ACC112 (cell line): ENCODE data around the gene WDR38.

Experiments used
- H2AFZ ChIP-seq: fragments of 200-600 bp; sonication (generic); one replicate; pipeline ENCODE4 v1.6.0; 2017; ENCODE audit warnings: antibody characterized with exemption, low read length; ENCODE audit not compliant: unreplicated experiment
- H3K27ac ChIP-seq: fragments of 200-600 bp; sonication (generic); 2 replicates; pipeline ENCODE4 v1.5.1; 2014; ENCODE audit warnings: low read depth, mild to moderate bottlenecking, antibody characterized with exemption, low read length, moderate library complexity
- H3K27me3 ChIP-seq: fragments of 200-600 bp; sonication (generic); 2 replicates; pipeline ENCODE4 v1.6.1; 2014; ENCODE audit warnings: mild to moderate bottlenecking, antibody characterized with exemption, low read length, moderate library complexity, mixed read lengths; ENCODE audit not compliant: insufficient read depth
- H3K36me3 ChIP-seq: fragments of 200-600 bp; sonication (generic); 2 replicates; pipeline ENCODE4 v1.6.1; 2016; ENCODE audit warnings: mild to moderate bottlenecking, antibody characterized with exemption, low read length, moderate library complexity, mixed read lengths; ENCODE audit not compliant: insufficient read depth
- H3K4me1 ChIP-seq: fragments of 200-600 bp; sonication (generic); one replicate; pipeline ENCODE4 v1.6.1; 2016; ENCODE audit warnings: low read length, mixed read lengths; ENCODE audit not compliant: insufficient read depth, unreplicated experiment, control insufficient read depth
- H3K4me3 ChIP-seq: fragments of 200-600 bp; sonication (generic); 2 replicates; pipeline ENCODE4 v1.5.1; 2014; ENCODE audit warnings: mild to moderate bottlenecking, low read depth, low read length
- H3K79me2 ChIP-seq: fragments of 200-600 bp; sonication (generic); one replicate; pipeline ENCODE4 v1.6.0; 2016; ENCODE audit warnings: low read length; ENCODE audit not compliant: control insufficient read depth, unreplicated experiment, insufficient read depth

The WDR38 gene

DNA sequence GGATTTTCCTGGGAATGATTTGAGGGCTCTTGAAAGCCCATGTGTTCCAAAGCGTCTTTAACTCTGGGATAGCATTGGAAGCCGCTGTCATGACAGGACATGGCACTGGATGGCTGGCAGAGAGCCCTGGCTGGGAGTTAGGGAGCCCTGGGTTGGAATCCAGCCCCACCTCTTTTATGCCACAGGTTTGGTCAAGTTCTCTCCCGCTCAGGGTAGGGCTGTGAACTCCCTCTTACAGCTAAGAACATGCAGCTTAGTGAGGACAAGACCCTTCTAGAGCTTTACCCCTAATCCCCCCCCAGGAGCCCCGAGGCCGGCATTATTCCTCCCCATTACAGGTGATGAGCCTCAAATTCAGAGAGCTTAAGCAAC, 39.1 kb upstream of the WDR38 start:
- no peaks in the 10 kb centered on the region for H3K36me3 ChIP-seq
- no peak overlapping the region for H2AFZ ChIP-seq
- no peak overlapping the region for H3K27ac ChIP-seq
- H3K27me3 ChIP-seq, result no peaks in the 10 kb centered on the region
- no peaks in the 10 kb centered on the region for H3K79me2 ChIP-seq
- H3K4me3 ChIP-seq, result no peak overlapping the region
- H3K4me1 ChIP-seq, result peaks cover 21% of the 10 kb centered on the region

DNA sequence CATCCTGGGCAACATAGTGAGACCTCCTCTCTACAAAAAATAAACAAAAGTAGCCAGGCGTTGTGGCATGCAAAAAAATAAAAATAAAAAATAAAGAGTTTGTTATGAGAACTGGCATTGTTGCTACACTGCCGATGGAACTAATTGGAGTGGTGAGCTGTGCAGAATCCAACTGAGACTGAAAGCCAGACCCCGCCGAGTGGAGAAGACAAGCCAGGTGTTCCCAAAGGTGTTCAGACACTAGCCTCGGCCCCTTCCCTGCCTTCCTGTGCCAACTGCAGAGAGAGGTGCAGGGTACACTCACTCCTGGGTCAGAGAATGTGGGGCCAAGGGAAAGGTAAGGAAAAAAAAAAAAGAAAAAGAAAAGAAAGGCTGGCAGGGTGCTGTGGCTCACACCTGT, 37.7 kb upstream of the WDR38 start:
- Histone ChIP-seq H3K79me2 (no peaks in the 10 kb centered on the region), H2AFZ (no peak overlapping the region), H3K27ac (no peak overlapping the region), H3K4me1 (peaks cover 20% of the 10 kb centered on the region), H3K36me3 (no peaks in the 10 kb centered on the region), H3K4me3 (no peak overlapping the region), H3K27me3 (no peaks in the 10 kb centered on the region)

DNA sequence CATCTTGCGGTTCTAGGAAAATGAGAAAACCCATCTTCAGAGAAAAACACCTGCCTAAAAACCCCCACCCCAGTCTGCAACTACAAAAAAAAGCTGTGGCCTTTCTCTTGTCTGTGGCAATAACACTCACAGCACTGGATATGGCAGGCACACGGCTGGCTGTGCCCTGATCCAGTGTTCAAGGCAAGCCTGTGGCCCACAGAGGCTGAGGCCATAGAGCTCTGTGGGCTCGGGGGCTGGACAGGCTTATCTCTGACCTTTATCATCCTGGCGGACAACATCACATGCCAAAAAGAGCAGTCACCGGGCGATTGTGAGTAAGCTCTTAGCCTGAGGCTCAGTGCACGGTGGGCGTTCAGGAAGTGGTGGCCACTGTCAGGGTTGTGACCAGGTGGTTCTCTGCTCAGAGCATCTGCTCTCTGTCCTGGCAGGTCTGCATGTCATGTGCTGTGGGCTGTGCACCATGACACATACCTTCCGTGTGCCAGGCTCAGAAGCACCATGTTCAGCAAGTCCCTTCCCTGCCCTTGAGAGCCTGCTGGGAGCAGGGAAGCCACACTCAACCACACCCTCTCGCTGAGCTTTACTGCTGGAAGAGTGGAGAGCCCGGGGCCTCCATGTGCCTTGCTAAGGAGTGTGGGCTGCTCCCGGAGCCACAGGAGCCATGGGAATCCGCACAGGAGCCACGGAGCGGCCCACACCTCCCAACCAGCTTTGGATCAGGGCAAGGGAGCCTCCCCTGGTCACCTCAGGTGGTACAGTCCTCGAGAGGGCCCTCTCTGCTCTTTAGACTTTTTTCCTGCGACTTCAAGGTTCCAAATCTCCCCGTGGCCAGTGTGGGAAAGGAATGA, 34.6 kb upstream of the WDR38 start:
- no peak overlapping the region for H3K27ac ChIP-seq
- no peaks in the 10 kb centered on the region for H3K36me3 ChIP-seq
- H3K79me2 ChIP-seq, result no peaks in the 10 kb centered on the region
- H3K4me3 ChIP-seq, result no peak overlapping the region
- H2AFZ ChIP-seq, result no peak overlapping the region
- H3K27me3 ChIP-seq, result no peaks in the 10 kb centered on the region
- H3K4me1 ChIP-seq, result no peaks in the 10 kb centered on the region

DNA sequence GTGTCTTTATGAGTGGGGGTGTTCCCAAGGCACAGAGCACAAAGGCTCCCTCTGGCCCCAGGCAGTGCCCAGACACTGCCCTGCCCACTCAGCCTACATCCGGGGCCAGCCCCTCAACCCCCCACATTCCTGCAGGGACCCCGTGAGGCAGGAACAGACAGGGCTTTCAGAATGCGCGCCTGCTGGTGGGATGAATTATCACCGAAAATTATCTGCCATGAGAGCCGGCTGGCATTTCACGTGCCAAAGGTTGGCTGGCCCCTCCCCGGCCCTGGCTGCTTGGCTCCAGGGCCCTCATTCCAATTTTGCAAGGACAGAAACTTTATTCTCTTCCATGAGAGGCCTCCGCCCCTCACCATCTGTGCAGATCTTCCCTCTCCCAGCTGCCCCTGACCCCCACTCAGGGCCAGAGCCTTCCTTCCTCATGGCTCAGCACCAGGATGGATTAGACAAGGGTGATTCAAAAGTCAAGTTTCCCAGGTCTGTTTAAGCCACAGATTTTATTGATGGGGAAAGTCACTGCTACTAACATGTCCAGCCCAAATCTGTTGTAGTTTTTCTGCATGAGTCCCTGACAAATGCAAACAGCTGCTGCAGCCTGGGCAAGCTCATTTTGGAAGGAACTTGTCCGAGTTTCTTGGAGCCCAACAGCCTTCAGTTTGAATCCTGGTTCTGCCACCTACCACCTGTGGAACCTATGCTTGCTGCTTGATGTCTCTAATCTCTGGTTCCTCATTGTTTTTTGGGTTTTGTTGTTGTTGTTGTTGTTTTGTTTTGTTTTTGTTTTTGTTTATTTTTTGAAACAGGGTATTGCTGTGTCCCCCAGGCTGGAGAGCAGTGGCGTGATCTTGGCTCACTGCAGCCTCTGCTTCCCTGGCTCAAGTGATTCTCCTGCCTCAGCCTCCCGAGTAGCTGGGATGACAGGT, 32.3 kb upstream of the WDR38 start:
- no peak overlapping the region for H3K4me3 ChIP-seq
- H3K4me1 ChIP-seq, result no peaks in the 10 kb centered on the region

GRCh38 chr9:124828489-124829333, 24.5 kb upstream of the WDR38 start:
- no peak overlapping the region for H2AFZ ChIP-seq
- H3K27me3 ChIP-seq, result peaks cover 5% of the 10 kb centered on the region; the same call in 1 of the 2 replicates
- H3K4me1 ChIP-seq, result peaks cover 7% of the 10 kb centered on the region
- no peak overlapping the region for H3K4me3 ChIP-seq
- H3K36me3 ChIP-seq, result no peaks in the 10 kb centered on the region
- H3K27ac ChIP-seq, result no peak overlapping the region
- H3K79me2 ChIP-seq, result no peaks in the 10 kb centered on the region

More for the DNA sequence above, 32.3 kb upstream of the WDR38 start:
- Histone ChIP-seq H3K27me3 (no peaks in the 10 kb centered on the region), H2AFZ (no peak overlapping the region), H3K79me2 (no peaks in the 10 kb centered on the region), H3K36me3 (no peaks in the 10 kb centered on the region), H3K27ac (no peak overlapping the region)

DNA sequence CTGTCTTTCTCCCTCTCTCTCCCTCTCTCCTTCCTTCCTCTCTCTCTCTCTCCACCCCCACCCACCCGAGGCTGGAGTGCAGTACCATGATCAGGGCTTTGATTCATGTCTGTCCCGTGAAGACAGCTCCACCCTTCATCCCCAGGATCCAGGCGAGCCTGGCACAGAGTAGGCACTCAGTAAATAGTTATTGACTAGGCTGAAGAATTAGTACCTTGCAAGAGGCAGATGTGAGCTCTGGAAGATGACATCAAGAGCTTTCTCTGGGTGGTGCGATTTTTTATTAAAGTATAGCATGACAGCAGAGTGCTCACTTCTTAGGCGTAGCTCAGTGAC, 24.0 kb upstream of the WDR38 start:
- Histone ChIP-seq H3K4me1 (peaks cover 11% of the 10 kb centered on the region), H3K36me3 (no peaks in the 10 kb centered on the region), H3K27ac (no peak overlapping the region), H3K79me2 (no peaks in the 10 kb centered on the region), H2AFZ (no peak overlapping the region), H3K4me3 (no peak overlapping the region), H3K27me3 (peaks cover 5% of the 10 kb centered on the region; the same call in 1 of the 2 replicates)

GRCh38 chr9:124830593-124830992, 22.7 kb upstream of the WDR38 start:
- Histone ChIP-seq H3K36me3 (no peaks in the 10 kb centered on the region), H2AFZ (no peak overlapping the region), H3K27me3 (peaks cover 5% of the 10 kb centered on the region; the same call in 1 of the 2 replicates), H3K79me2 (no peaks in the 10 kb centered on the region), H3K27ac (no peak overlapping the region), H3K4me1 (peaks cover 24% of the 10 kb centered on the region), H3K4me3 (no peak overlapping the region)

GRCh38 chr9:124831642-124832364, 21.5 kb upstream of the WDR38 start:
- peaks cover 8% of the 10 kb centered on the region for H3K27me3 ChIP-seq
- H3K4me1 ChIP-seq, result peaks cover 25% of the 10 kb centered on the region
- no peaks in the 10 kb centered on the region for H3K79me2 ChIP-seq
- no peaks in the 10 kb centered on the region for H3K36me3 ChIP-seq
- no peak overlapping the region for H2AFZ ChIP-seq
- no peak overlapping the region for H3K27ac ChIP-seq
- no peak overlapping the region for H3K4me3 ChIP-seq

GRCh38 chr9:124834591-124834990, 18.7 kb upstream of the WDR38 start:
- Histone ChIP-seq H3K27ac (no peak overlapping the region), H3K79me2 (no peaks in the 10 kb centered on the region), H3K4me3 (no peak overlapping the region), H2AFZ (no peak overlapping the region), H3K27me3 (peaks cover 9% of the 10 kb centered on the region; the same call in 1 of the 2 replicates), H3K36me3 (no peaks in the 10 kb centered on the region), H3K4me1 (peaks cover 25% of the 10 kb centered on the region)
